Measurements from ENCODE around the gene PLA2G4D.
"Not testable (repeated sequence)": the region's sequence is repeated elsewhere in the genome, so short reads cannot be mapped to it uniquely, and the experiment has no call there.

The PLA2G4D gene

DNA sequence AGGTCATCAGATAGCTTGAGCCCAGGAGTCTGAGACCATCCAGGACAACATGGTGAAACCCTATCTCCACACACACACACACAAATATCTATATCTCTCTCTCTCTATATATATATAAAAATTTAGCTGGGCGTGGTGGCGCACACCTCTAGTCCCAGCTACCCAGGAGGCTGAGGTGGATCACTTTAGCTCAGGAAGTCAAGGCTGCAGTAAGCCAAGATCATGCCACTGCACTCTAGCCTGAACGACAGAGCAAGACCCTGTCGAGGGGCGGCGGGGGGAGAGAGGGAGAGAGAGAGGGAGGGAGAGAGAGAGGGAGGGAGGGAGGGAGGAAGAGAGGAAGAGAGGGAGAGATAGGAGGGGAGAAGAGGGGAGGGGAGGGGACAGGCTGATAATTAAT lies 34.1 kb upstream of the PLA2G4D start:
- no peak for DNase-seq (ENCODE audit: low read depth in 2 of 2)

DNA sequence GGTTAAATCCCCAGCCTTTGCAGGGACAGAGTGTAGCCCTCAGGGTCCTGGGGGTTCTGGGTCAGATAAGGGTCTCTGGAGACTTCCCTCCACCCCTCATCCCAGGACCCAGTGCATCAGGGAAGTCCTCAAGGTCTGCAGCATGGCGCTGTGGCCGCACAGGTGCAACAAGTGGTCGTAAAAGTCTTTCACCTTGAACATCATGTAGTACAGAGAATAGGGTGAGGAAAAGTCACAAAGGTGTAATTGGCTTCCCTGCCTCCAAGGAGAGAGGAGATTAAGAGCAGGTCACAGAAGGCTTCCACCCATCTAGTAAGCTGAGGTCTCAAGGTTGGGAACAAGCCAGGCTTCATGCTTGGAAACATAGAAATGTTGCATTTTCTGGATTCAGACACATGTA lies 29.2 kb upstream of the PLA2G4D start:
- DNase-seq (ENCODE audit: low read depth in 2 of 2): no peak

DNA sequence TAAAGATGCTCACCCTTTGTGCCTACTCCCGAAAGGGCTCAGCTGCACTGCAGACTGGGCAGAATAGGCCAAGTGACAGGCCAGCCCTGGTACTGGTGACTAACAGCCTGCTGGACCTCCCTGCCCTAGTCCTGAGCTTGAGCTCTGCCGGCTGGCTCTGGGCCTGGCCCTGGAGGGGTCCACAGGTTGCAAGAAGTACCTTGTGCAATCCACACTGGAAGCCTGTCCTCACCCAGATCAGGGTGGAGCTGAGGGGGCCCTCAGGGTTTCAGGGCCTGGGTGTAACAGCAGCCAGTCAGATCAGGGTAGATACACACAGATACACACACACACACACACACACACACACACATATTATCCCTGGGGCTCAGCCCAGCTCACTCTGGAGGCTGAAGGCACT lies 27.3 kb upstream of the PLA2G4D start:
- DNase-seq (ENCODE audit: low read depth in 2 of 2): no peak

DNA sequence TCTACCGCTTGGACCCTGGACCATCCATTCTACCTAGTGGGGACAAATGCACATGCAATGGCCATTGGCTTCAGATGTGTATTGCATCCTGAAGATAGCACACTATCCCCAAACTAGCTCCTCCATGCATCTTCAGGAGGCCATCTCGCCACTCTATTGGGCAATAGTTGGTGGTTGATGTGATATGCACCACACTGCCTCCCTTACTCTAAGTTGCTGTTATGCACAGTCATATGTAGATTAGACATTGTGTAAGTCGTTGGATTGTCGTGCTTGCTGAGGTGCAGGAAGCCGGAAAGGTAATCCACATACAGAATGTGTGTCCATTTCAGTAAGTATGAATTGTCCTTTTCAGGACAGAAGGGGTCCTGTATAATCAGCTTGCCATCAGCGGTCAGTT lies 26.7 kb upstream of the PLA2G4D start:
- DNase-seq (ENCODE audit: low read depth in 2 of 2): no peak

DNA sequence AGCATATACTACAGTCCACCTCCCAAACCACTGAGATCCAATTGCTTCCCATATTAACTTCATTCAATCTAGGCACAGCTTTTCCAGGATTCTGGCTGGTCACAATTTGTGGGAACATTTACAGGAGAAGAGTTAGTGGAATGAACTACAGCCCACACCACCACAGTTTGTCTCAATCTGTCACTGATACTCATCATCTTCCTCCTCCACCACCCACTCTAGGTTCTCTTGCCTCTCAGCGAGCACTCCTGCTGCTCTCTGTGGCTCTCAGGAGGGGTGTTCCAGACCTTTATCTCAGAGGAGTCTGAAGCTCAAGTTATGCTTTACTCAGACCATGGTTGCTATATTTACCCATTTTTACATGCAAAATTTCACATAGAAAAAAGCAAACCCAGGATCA lies 25.9 kb upstream of the PLA2G4D start:
- DNase-seq (ENCODE audit: low read depth in 2 of 2): no peak

DNA sequence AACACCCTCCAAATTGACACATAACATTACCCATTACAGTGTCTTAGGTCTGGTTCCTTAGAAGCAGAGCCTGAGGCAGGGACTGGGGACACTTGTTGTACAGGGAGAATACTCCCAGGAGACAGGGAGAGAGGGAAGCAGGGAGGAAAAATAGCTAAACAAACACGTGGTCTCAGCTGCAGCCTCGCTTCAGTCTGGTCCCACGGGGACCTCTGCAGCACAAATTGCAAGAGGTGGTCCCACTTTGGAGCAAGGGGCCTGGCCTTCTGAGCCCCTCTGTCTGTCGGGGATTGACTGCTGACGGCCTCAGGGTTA lies 25.0 kb upstream of the PLA2G4D start:
- no peak for DNase-seq (ENCODE audit: low read depth in 2 of 2)

DNA sequence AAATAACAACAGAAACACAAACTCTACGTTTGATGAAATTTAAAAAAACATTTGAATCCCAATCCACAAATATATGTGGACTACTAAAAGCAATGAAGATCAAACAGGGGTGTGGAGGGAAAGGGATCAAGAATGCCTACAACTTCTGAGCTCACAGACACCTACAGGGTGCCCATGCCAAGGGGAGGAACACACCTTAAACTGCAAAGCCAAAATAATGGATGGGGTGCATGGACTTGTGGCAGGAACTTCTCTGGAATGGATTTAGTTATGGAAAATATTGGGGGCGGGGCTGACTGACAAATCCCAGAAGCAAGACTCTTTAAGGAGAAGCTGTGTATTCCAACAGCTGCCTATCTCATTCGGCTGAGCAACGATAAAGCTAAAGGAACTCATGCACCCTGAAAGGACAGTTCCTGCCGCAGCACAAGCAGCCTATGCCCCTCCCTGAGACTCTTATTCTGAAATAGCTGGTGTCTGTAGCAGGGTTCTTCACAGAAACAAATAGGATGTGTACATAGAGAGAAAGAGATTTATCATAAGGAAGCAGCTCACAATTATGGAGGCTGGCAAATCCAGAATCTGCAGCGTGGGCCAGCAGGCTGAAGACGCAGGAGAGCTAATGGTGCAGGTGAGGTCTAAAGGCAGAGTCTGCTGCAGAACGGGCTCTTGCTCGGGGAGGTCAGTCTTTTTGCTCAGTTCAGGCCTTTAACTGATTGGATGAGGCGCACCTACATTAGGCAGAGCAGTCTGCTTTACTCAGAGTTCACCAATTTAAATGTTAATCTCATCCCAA lies 24.5 kb upstream of the PLA2G4D start:
- no peak for DNase-seq (ENCODE audit: low read depth in 2 of 2)

DNA sequence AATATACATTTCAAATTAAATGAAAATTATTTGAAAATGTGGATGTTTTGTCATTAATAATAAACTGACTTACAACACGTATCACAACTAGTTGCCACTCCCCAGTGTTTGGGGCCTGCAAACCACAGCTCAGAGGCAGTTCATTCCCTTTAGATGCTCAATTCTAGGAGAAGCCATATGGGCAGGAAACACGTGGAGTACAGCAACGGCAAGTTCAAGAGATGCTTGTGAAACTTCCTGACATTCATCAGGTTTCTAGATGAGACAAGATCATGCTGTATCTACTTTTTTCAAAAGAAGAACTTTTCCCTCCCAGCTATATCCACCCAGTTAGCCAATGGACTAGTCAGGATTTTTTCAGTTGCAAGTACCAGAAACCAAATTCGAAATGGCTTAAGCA lies 17.6 kb upstream of the PLA2G4D start:
- no peak for DNase-seq (ENCODE audit: low read depth in 2 of 2)

DNA sequence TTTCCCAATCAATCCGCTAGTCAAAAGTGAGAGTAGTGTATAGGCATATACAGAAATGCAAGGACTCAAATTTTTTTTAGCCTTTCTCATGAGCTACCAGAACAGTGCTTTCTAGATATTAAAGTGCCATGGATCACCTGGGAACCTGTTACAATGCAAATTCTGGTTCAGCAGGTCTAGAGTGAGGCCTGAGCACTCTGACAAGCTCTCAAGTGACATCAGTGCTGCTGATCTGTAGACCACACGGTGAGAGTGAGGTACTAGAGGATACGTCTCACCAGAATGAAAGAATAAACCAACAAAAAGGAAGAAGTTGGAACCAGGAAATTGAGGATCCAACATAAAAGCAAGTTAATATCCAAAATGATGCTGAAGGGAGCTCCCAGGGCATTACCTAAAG lies 16.0 kb upstream of the PLA2G4D start:
- no peak for DNase-seq (ENCODE audit: low read depth in 2 of 2)

DNA sequence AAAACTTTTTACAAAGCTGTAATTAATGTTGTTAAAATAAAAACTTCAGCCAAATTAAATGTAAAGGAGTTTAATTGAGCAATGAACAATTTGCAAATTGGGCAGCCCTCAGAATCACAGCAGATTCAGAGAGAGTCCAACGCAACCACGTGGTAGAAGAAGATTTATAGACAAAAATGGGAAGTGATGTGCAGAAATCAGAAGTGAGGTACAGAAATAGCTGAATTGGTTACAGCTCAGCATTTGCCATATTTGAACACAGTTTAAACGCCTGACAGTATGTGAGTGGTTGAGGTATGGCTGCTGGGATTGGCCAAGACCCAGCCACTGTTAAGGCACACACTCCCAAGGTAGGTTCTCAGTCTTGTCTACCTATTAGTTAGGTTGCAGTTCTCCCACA lies 14.4 kb upstream of the PLA2G4D start:
- DNase-seq (ENCODE audit: low read depth in 2 of 2): no peak

DNA sequence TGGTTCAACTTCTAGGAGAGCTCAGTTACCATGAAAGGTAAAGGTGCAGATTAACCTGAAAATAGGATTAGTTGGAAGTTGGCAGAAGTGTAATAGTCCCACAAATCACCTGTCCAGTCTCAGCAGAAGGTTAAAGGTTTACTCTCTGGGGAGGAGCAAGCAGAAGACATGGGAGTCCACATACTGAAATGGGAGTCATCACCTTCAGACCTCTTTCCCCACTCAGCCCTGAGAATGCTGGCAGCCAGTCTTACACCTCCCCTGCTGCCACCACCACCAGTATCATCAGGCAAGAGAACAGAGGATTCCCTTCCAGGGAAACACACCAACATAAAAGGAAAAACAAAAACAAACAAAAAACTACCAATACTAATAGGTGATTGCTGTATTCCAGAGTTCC lies 13.8 kb upstream of the PLA2G4D start:
- no peak for DNase-seq (ENCODE audit: low read depth in 2 of 2)

DNA sequence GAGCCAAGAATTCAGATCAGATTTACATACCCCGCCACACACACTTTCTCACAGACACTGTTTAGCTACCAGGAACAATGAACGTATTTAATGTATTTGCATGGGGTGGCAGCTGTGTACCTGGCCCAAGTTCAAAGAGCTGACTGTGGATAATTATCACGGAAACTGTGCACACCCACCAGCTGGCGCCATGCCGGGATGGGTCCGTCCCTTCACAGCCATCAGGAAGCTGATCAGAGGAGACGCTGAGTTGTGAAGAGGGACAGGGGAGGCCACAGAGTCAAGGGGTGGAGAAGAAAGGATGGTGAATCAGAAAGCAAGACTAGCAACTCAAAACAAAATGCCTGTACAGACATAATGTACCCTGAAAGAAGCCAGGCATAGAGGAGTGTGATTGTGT lies 13.1 kb upstream of the PLA2G4D start:
- no peak for DNase-seq (ENCODE audit: low read depth in 2 of 2)

DNA sequence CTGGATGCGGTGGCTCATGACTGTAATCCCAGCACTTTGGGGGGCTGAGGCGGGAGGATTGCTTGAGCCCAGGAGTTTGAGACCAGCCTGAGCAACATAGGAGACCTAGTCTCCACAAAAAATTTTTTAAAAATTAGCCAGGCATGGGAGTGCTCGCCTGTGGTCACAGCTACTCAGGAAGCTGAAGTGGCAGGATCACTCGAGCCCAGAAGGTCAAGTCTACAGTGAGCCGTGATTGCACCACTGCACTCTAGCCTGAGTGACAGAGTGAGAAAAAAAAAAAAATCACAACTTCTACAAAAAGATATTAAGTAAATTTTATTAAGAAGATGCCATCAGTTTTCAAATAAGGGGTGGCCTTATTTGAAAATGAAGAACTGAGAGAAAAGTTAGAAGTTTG lies 11.9 kb upstream of the PLA2G4D start:
- no peak for DNase-seq (ENCODE audit: low read depth in 2 of 2)

DNA sequence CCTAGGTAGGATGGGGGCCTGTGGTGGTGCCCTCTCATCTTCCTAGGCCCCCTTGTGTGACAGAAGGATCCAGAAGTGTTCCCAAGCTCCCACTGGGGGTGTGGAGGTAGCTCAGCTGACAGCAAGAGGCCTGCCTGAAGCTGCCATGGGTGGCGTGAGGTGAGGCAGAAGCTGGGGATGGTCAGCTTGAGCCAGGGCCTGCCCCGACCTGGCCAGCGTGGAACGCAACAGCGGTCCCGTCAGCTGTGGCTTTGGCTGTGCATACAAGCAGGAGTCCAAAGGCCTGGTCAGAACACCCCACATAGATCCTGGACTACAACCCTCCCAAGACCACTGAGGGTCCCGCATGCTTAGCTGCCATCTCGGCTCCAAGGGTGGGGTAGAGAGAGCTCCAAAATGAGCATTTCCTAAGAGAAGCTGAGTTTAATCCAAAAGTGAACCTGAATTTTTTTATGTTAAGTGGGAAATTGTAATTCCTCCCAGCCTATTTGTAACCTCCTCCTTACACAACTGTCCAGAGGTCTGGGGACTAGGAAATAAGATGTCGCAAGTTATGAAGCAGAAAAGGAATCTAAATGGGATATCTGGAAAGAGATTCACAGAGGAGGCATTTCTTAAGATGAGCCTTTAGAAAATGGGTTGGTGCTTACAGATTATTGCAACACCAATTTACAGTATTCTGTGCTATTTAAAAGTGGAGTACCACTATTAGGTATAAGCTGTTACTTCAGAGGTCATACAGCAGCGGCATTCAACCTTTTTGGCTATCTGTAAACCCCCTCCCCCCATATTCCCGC lies 9.9 kb upstream of the PLA2G4D start:
- DNase-seq (ENCODE audit: low read depth in 2 of 2): peak in 1 of 2 experiments; percentile 23

DNA sequence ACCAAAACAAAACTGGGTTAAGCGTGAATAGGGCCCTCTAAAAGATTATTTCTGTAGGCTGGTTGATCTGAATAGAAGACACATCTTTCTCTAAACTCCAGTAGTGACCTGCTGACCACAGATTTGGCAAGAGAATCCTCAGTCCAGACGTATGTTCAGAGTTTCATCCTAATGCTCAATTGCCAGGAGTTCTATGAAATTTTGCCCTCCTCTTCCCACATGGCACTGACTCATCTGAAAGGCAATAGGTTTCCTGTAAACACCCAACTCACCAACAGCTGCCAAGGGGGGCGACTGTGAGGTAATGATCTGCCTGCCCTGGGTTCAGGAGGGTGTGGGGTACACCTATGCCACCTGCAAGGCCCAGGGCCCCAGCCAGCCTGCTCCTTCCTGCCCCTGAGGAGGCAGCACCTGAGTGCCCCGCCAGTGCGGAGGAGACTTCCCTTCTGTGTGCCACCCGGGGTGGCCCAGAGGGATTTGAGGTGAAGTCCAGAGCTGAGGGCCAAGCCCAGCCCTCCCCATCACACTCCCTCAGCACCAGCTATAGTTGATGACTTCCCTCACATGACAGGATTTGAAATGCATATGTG lies 8.4 kb upstream of the PLA2G4D start:
- DNase-seq (ENCODE audit: low read depth in 2 of 2): no peak

DNA sequence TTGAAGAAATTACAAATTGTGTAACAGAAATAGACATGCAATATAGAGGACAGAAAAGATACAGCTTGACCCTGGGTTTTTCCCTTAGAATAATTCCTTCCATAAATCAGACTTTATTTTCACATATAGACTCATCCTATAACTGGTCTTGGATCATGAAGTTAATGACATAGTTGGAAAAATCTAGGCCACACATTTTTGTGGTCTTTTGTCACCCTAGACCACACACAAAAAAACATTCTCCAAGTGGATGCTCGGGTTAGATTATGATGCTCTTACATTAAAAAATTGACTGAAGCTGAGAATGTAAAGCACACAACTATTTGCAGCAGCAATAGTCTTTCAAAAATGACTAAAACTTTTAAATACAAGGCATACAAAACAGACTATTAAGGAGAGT lies 7.5 kb upstream of the PLA2G4D start:
- DNase-seq (ENCODE audit: low read depth in 2 of 2): peak; percentile 46 to 51

DNA sequence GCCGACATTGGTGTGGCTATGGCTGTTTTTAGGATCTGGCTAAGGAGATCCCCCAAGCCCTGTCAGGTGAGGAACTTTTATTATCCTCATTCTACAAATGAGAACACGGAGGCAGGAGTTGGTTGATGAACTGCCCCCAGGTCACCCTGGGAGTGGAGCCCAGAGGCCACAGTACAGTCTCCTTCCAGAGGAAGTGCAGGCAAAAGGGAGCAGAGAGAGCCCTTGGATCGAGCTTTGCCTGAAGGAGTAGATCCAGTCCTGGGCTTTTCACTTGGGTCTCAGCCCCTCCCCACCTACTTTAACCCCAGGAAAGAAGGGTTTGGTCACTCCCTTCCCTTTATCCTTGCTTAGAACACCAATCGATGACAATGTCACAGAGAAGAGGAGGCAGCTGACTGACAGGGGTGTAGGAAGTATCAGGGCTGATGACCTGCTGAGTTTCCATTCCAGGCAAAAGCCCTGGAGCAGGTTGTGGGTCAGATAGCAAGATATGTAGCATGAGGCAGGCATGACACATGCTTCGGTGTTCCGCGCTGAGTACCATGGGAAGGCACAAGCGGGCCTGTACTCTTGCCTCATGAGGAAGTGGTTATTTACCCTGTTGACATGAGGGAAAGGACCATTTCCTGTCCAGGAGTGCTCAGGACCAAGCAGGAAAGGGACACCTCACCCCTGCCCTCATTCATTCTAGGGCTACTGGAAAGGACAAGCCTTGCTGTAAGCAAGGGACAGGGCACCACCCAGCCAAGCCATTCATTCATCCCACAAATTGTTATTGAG lies 5.8 kb upstream of the PLA2G4D start:
- no peak for DNase-seq (ENCODE audit: low read depth in 2 of 2)

DNA sequence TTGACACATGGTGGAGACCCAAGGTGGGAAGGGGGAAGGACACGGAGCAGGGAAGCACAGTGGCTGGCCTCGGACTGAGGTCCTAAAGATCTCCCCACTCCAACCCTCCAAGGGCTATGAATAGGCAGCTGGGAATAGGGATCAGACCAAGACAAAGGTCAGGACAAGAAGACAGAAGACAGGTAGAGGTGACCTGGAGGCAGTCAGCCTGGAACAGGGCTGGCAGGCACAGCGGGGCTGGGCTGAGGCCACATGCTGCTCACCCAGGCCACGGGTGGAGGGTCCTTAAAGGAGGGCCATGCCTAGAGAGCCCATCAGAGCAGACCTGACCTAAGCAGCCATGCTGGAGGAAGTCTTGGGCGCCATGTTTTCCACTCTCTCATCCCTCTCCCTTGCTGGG lies 2.7 kb upstream of the PLA2G4D start:
- no peak for DNase-seq (ENCODE audit: low read depth in 2 of 2)

DNA sequence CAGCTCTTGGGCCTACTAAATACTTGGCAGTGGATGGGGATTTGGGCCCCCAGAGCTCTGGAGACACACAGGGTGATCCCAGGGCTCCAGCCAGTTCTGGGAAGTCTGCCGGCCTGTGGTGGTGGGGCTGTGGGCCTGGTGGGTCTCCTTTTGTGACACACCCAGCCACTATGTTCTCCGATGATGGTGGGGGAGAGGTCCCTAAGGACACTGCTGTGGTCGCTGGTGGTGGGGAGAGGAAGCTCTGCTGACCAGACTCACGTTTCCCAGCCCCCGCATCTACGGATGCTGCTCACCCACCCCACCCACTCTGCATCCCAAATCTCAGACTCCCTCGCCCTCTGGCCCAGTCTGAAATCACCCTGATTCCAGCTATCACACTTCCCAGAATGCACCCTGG lies 396 bp downstream of the PLA2G4D start:
- no peak for DNase-seq (ENCODE audit: low read depth in 2 of 2)

DNA sequence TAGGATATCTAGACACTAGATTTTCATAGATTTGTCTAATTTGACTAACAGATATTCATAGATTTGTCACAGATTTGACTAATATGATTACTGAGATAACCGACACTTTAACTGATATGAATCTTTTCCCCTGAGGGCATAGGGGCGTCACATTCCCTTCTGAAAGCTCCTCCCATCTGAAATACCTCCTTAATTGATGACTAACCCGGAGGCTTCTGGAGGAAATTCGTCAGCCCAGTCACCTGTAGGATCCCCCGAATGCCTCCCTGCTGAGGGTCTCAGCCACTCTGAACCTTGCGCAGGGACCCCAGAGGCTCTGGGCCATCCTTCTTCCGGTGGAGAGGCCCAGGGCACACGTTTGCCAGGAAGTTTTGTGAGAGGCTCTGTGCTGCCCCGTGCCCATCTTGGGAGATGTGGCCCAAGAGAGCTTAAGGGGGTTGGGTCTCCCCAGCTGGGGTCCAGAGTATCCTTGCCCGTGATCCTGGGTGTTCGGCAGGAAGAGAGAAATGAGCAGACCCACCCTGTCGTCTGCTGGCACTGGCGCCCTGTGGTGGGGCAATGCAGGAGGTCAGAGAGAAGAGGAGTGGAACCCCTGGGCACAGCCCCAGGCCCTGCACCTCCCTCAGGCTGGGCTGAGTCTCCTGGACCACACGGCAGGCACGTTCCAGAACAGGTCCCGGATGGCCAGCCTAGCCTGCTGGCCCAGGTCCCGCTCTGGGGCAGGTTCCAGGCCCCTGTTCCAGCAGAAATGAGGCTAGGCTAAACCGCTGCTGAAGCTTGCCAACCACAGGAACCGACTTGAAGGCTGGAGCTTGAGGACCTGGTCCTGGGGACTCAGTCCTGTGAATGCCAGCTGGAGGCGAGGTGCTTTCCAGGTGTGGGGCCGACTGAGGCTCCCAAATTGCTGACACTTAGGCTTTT lies 1.7 kb downstream of the PLA2G4D start:
- no peak for DNase-seq (ENCODE audit: low read depth in 2 of 2)

DNA sequence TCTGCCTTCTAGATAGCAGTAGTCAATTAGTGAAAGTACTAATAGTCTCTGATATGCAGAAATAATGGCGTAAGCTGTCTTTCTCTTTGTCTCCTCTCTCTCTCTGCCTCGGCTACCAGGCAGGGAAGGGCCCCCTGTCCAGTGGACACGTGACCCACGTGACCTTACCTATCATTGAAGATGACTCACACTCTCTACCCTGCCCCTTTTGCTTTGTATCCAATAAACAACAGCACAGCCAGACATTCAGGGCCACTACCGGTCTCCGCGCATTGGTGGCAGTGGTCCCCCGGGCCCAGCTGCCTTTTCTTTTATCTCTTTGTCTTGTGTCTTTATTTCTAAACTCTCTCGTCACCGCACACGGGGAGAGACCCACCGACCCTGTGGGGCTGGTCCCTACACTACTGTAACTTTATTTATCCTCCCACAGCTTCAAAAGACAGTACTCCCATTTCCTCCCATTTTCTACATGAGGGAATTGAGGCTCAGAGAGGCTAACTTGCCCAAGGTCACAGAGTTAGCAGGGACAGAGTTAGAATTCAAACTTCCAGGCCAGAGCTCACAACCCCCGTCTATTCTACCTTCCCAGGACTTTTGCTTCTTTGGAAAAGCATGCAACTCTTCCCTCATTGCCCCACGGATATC lies 2.5 kb downstream of the PLA2G4D start:
- not testable (repeated sequence) for DNase-seq (ENCODE audit: low read depth in 2 of 2)

All from fibroblast of skin of left quadriceps (primary cell).